Naive thymus-derived CD8-positive, alpha-beta T cell (primary cell): ENCODE results near the gene PRXL2B. TPM values are rescaled to one million over a fixed set of nuclear protein-coding genes. Genes with fewer than 3 reads are reported as not detected.

Experiments
- ATAC-seq, 2 donors: fragments of 150-1000 bp; cut with Tn5 transposase in 1 of 2; sonication (Bioruptor Pico), chemical (Tn5 transposase) in 1 of 2; 1 replicate in 1 of 2; 2 replicates in 1 of 2; pipeline ENCODE4 v1.10.0; 2021; ENCODE audit warnings: mild to moderate bottlenecking in 2 of 2, moderate library complexity in 2 of 2
- POLR2A ChIA-PET: fragments of 350-600 bp; sonication (Branson Sonifier 250); formaldehyde crosslinking; loops from one replicate; lab custom pipeline; 2021; ENCODE audit warnings: antibody characterized with exemption; lab: Charles Lee
- DNase-seq, 10 donors: peaks; one replicate each; pipeline versions ENCODE4 v3.0.0 to v3.0.0-alpha.2; 2020 to 2022
- H3K27ac Mint-ChIP-seq, 10 donors: one replicate each; pipeline ENCODE4 v1.8.0; 2020 to 2022; ENCODE audit warnings: mild to moderate bottlenecking in 10 of 10, mixed read lengths in 10 of 10, moderate library complexity in 4 of 10, inconsistent platforms in 1 of 10
- H3K27me3 Mint-ChIP-seq, 5 donors: one replicate each; pipeline ENCODE4 v1.8.0; 2021 to 2022; ENCODE audit warnings: mixed read lengths in 5 of 5
- H3K36me3 Mint-ChIP-seq, 3 donors: one replicate each; pipeline ENCODE4 v1.8.0; 2020 to 2022; ENCODE audit warnings: mixed read lengths in 3 of 3, mild to moderate bottlenecking in 2 of 3, inconsistent platforms in 1 of 3
- H3K4me1 Mint-ChIP-seq, 4 donors: one replicate each; pipeline ENCODE4 v1.8.0; 2021 to 2022; ENCODE audit warnings: mixed read lengths in 4 of 4
- H3K4me3 Mint-ChIP-seq, 10 donors: one replicate each; pipeline ENCODE4 v1.8.0; 2020 to 2022; ENCODE audit warnings: mild to moderate bottlenecking in 10 of 10, mixed read lengths in 10 of 10, moderate library complexity in 6 of 10, inconsistent platforms in 1 of 10
- H3K9me3 Mint-ChIP-seq, 9 donors: one replicate each; pipeline ENCODE4 v1.8.0; 2020 to 2022; ENCODE audit warnings: mixed read lengths in 9 of 9, mild to moderate bottlenecking in 3 of 9, inconsistent platforms in 1 of 9, moderate library complexity in 1 of 9
- polyA plus RNA-seq, 3 donors: library from polyadenylated mRNA; unstranded; fragments of 300-500 nt; fragmentation: Illumina TruSeq; gene quantifications; one replicate each; pipeline ENCODE4 v1.2.3, GENCODE V29; 2021
- total RNA-seq, 8 experiments: library from RNA in 2 of 8; stranded (reverse) in 2 of 8; gene quantifications; one replicate each; pipeline ENCODE4 v1.2.3 and lab custom pipeline; 2021 to 2026

Gene PRXL2B
- total and polyA plus RNA-seq, 5 experiments from 2014 or later: 20.6 to 45.4 (median 37.5) TPM

GRCh38 chr1:2606881-2607621, 20.5 kb downstream of the PRXL2B start:
- ATAC-seq (no peak), DNase-seq (no peak)
- POLR2A ChIA-PET: no interaction called here
- Mint-ChIP-seq H3K4me3 (no peak overlapping the region), H3K27me3 (peaks cover 0 to 5% (median 1%) of the 10 kb centered on the region in 5 donors), H3K9me3 (peaks cover 0 to 2% (median 0%) of the 10 kb centered on the region in 9 donors), H3K27ac (no peak overlapping the region), H3K36me3 (no peaks in the 10 kb centered on the region), H3K4me1 (peaks cover 0 to 3% (median under 1%) of the 10 kb centered on the region in 4 donors)

GRCh38 chr1:2607641-2608091, 21.1 kb downstream of the PRXL2B start:
- Mint-ChIP-seq H3K4me3 (no peak overlapping the region), H3K36me3 (no peaks in the 10 kb centered on the region), H3K9me3 (no peaks in the 10 kb centered on the region), H3K27ac (no peak overlapping the region), H3K27me3 (peaks cover 0 to 2% (median 0%) of the 10 kb centered on the region in 5 donors), H3K4me1 (peaks cover 0 to 1% (median 0%) of the 10 kb centered on the region in 4 donors)
- ATAC-seq (no peak), DNase-seq (no peak)
- POLR2A ChIA-PET: no interaction called here

DNA sequence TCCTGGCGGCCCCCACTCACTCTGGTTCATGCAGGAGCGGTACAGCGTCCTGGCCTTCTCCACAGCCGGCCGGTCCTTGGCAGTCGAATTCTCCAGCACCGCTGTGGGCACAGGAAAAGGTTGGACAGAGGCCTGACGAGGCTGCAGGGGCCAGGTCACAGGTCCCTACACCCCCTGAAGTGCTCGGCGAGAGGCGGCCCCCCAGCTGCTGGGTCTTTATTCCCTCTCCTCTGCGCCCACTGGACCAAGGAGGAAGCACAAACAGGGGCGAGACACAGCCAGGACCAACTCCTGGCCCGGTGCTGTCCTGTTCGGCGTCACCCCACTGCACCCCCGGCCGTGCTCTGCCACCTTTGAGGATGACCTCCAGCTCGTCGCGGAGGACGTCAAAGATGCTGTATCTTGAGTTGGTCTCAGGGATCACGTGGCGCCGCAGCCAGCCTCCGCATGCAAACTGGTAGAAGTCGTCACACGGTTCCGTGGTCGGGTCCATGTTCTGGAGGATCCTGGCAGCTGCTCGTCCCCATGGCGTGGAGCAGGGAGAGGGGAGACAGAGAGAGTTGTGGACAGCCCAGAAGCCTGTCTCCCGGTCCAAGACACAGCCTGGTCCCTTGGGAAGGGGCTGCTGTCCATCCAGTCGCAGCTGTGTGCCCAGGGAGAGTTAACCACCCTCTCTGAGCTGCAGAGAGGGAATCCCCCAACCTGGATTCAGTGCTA, 22.9 kb downstream of the PRXL2B start:
- Mint-ChIP-seq H3K27me3 (peaks cover 0 to 3% (median 0%) of the 10 kb centered on the region in 5 donors), H3K4me3 (no peak overlapping the region), H3K4me1 (peaks cover 0 to 2% (median 0%) of the 10 kb centered on the region in 4 donors), H3K27ac (no peak overlapping the region), H3K9me3 (peaks cover 0 to 15% (median 8%) of the 10 kb centered on the region in 9 donors), H3K36me3 (peaks cover 0 to 8% (median 7%) of the 10 kb centered on the region in 3 donors)
- POLR2A ChIA-PET: interaction anchor here (0.5 to 0.7 kb wide), 2 partner anchors 35 to 219 kb away, joined by 3 to 6 read pairs; no protein-coding TSS in a partner anchor
- no peak for ATAC-seq
- DNase-seq: no peak

GRCh38 chr1:2610036-2610959, 23.7 kb downstream of the PRXL2B start:
- DNase-seq: no peak
- POLR2A ChIA-PET: interaction anchor here (0.5 to 0.6 kb wide), 2 partner anchors 12 to 220 kb away, joined by 5 to 6 read pairs; no protein-coding TSS in a partner anchor
- H3K4me1 Mint-ChIP-seq: peaks cover 0 to 2% (median under 1%) of the 10 kb centered on the region in 4 donors
- no peak for ATAC-seq
- H3K9me3 Mint-ChIP-seq: peaks cover 5 to 23% (median 13%) of the 10 kb centered on the region in 9 donors
- H3K27ac Mint-ChIP-seq: no peak overlapping the region
- H3K4me3 Mint-ChIP-seq: no peak overlapping the region
- peaks cover 0 to 3% (median 1%) of the 10 kb centered on the region in 5 donors for H3K27me3 Mint-ChIP-seq
- peaks cover 0 to 16% (median 10%) of the 10 kb centered on the region in 3 donors for H3K36me3 Mint-ChIP-seq

DNA sequence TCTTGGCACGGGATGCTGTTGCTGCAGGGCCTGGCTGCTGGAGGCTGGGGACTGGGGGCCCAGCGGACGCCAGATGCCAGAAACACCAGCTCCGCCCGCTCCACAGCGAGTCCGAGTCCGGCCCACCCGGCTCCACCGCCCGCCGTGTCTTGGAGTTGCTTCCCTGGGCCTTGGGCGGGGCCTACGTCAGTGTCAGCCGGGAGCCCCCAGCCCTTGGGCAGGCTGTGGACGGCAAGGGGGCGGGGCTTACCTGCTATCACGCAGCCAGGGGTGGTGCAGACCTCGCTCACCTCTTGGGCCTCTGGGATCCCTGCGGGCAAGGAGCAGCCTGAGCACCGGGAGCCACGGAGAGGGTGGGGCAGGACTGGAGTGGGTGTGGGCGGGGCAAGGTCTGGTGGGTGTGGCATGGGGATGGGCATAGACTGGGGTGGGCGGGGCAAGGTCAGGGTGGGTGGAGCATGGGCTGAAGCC, 24.5 kb downstream of the PRXL2B start:
- peak in 1 of 2 donors; percentile 6 for ATAC-seq
- Mint-ChIP-seq H3K27ac (no peak overlapping the region), H3K9me3 (peaks cover 6 to 30% (median 20%) of the 10 kb centered on the region in 9 donors), H3K36me3 (peaks cover 0 to 22% (median 10%) of the 10 kb centered on the region in 3 donors), H3K4me1 (peaks cover 0 to 2% (median 1%) of the 10 kb centered on the region in 4 donors), H3K4me3 (no peak overlapping the region), H3K27me3 (peaks cover 0 to 3% (median 2%) of the 10 kb centered on the region in 5 donors)
- POLR2A ChIA-PET: interaction anchor here (0.6 kb wide), 1 partner anchor 12 kb away, joined by 5 read pairs; no protein-coding TSS in a partner anchor
- peak in 1 of 10 donors; percentile 59 for DNase-seq

DNA sequence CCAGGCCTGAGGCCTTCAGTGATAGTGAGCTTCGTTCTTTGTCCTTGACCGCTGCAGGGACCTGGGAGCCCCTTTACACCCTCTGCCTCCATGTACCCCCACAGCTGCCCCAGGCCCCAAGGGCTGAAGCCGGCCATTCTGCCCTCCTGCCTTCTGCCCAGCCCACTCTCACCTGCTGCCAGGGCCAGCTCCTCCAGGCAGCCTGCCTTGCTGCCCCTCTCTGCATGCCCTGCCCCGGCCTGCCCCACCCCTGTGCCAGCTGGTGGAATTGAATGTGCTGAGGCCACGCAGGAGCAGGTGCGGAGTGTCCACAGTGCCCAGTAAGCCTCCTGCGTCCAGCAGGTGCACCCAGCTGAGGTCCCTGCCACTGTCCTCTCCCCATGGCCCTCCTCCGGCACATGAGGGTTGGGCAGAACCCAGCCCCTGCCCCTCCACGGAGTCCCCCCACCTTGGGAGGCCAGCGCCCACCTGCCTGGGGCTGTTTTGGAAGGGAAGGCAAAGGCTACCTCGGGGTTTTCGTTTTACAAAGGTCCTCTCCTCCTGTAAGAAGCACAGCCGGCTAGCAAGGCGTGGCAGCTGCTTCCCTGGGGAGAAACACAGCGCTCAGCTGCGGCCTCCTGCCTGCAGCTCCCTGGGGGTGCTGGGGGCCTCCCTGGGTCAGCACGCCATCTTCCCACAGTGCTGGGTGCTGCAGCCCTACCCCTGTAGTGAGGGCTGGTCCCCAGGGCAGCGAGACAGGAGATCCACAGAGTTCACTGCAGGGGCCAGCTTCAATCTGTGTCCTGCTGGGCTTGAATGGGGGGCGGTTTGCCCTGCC, 25.3 kb downstream of the PRXL2B start:
- DNase-seq: no peak
- peaks cover 0 to 3% (median 2%) of the 10 kb centered on the region in 5 donors for H3K27me3 Mint-ChIP-seq
- POLR2A ChIA-PET: no interaction called here
- H3K36me3 Mint-ChIP-seq: peaks cover 0 to 28% (median 15%) of the 10 kb centered on the region in 3 donors
- ATAC-seq: no peak
- H3K4me3 Mint-ChIP-seq: no peak overlapping the region
- peaks cover 0 to 2% (median 1%) of the 10 kb centered on the region in 4 donors for H3K4me1 Mint-ChIP-seq
- H3K9me3 Mint-ChIP-seq: peaks cover 6 to 36% (median 20%) of the 10 kb centered on the region in 9 donors
- no peak overlapping the region for H3K27ac Mint-ChIP-seq

DNA sequence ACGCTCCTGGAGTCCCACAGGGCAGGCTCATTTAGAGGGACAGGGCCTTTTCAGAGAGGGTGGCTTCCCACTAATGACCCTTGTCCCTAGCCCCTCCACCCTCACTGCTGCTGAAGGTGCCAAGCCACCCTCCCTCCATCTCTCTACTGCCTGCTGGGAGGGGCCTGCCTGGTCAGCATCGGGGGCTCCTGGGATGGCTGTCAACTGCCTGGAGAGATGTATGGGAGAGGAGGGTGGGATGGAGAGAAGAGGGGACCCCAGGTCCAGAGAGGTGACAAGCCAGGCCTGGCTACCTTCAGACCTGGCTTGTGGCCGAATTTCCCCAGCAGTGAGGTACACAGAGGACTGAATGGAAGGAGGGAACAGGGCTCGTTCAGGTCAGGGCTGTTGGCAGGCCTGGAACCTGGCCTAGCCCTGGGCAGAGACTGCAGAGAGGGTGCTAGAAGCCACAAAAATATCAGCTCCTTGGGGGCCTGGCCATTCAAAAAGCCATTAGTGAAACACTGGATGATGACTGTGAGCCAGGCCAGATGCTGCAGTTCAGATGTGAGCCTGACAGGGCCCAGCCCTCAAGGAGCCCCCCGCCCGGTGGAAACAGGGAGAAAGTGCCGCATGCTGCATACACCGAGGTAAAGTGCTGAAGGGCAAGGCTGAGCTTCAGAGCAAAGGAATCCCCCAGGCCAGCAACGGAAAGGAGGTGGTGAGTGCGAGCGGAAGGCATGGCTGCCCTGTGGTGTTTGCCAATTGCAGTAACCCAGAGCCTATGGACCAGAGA, 26.2 kb downstream of the PRXL2B start:
- no peak for DNase-seq
- no peak overlapping the region for H3K4me3 Mint-ChIP-seq
- peaks cover 6 to 39% (median 20%) of the 10 kb centered on the region in 9 donors for H3K9me3 Mint-ChIP-seq
- POLR2A ChIA-PET: interaction anchor here (0.6 kb wide), 1 partner anchor 64 kb away, joined by 3 read pairs; no protein-coding TSS in a partner anchor
- peaks cover 0 to 28% (median 15%) of the 10 kb centered on the region in 3 donors for H3K36me3 Mint-ChIP-seq
- no peak for ATAC-seq
- no peak overlapping the region for H3K27ac Mint-ChIP-seq
- H3K4me1 Mint-ChIP-seq: peaks cover 0 to 2% (median 1%) of the 10 kb centered on the region in 4 donors
- H3K27me3 Mint-ChIP-seq: peaks cover 0 to 3% (median 0%) of the 10 kb centered on the region in 5 donors

DNA sequence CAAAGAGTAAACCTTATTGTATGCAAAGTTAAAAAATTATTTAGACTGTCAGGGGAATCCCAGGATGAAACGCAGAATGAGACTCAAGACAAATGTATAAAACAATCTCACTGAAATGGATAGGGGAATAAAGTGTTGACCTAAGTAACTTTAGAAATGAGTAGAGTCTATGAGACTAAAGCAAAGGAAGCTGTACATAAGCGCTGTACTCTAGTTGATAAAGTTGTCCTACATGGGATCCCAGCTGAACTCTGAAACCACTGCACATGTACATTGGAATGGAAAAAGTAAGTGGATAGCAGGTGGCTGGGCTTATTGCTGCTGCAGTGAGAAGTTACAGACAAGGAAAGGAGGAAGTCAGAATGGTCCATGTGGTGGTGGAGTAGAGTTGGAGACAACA, 27.6 kb downstream of the PRXL2B start:
- ATAC-seq: no peak
- peaks cover 0 to 4% (median 1%) of the 10 kb centered on the region in 4 donors for H3K4me1 Mint-ChIP-seq
- peaks cover 0 to 28% (median 15%) of the 10 kb centered on the region in 3 donors for H3K36me3 Mint-ChIP-seq
- peaks cover 6 to 40% (median 20%) of the 10 kb centered on the region in 9 donors for H3K9me3 Mint-ChIP-seq
- DNase-seq: no peak
- peaks cover 0 to 5% (median 2%) of the 10 kb centered on the region in 5 donors for H3K27me3 Mint-ChIP-seq
- POLR2A ChIA-PET: no interaction called here
- H3K4me3 Mint-ChIP-seq: no peak overlapping the region
- H3K27ac Mint-ChIP-seq: no peak overlapping the region

GRCh38 chr1:2617971-2618470, 31.4 kb downstream of the PRXL2B start:
- peak overlapping the region in 1 of 10 donors; percentile 43 for H3K4me3 Mint-ChIP-seq
- peaks cover 0 to 35% (median 17%) of the 10 kb centered on the region in 3 donors for H3K36me3 Mint-ChIP-seq
- peak overlapping the region in 1 of 10 donors; percentile 31 for H3K27ac Mint-ChIP-seq
- POLR2A ChIA-PET: no interaction called here
- H3K9me3 Mint-ChIP-seq: peaks cover 6 to 52% (median 23%) of the 10 kb centered on the region in 9 donors
- peaks cover 0 to 13% (median 3%) of the 10 kb centered on the region in 5 donors for H3K27me3 Mint-ChIP-seq
- H3K4me1 Mint-ChIP-seq: peaks cover 4 to 13% (median 8%) of the 10 kb centered on the region in 4 donors
- no peak for DNase-seq
- ATAC-seq: no peak
